ENCODE results near the gene ACAD9. TPM values are rescaled to one million over a fixed set of nuclear protein-coding genes. Genes with fewer than 3 reads are reported as not detected.

The ACAD9 gene
- polyA plus RNA-seq, 3 donors, result 13.5 to 28.3 (median 23.5) TPM

DNA sequence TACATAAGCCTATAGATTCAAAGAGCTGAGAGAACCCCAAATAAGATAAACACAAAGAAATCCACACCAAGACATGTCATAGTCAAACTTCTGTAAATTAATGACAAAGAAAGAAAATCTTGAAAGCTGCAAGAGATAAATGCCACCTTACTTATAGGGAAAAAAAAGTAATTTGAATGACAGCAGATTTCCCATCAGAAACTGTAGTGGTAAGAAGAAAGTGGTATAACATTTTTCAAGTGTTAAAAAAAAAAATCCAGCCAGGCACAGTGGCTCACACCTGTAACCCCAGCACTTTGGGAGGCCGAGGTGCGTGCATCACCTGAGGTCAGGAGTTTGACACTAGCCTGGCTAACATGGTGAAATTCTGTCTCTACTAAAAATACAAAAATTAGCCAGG is 77.0 kb downstream of the ACAD9 start:
- no peak overlapping the region for H3K27ac ChIP-seq (ENCODE audit: low read depth, low read length)
- WGBS, 3 donors, result 94 to 96% (median 95%) methylated on average over 2 of the region's 2 CpGs

Other genes with a start within 250 kb of the ACAD9 start
- gene RPN1, start 228.8 kb upstream of the ACAD9 start, polyA plus RNA-seq, result 100 to 1,000 TPM in 1 of 3 donors, 10 to 100 TPM in 2; 87.8 to 130 (median 92.0) TPM
- gene RAB7A, start 153.4 kb upstream of the ACAD9 start, polyA plus RNA-seq, result 100 to 1,000 TPM in 2 of 3 donors, 10 to 100 TPM in 1; 55.9 to 196 (median 173) TPM
- 1 to 10 TPM in 1 of 3 donors, under 1 TPM in 2; 0.16 to 1.9 (median 0.21) TPM for gene CFAP92, start 114.5 kb downstream of the ACAD9 start, polyA plus RNA-seq
- gene EFCC1, start 121.7 kb downstream of the ACAD9 start, polyA plus RNA-seq, result 1 to 10 TPM in 2 of 3 donors, under 1 TPM in 1; 0.92 to 4.5 (median 1.3) TPM
- under 1 TPM in 1 of 3 donors, not detected in 2; 0.13 TPM for gene GP9, start 181.2 kb downstream of the ACAD9 start, polyA plus RNA-seq
- gene RAB43, start 242.2 kb downstream of the ACAD9 start, polyA plus RNA-seq, result 10 to 100 TPM in 1 of 3 donors, 1 to 10 TPM in 2; 6.0 to 11.8 (median 7.2) TPM